GM19043 (cell line): ENCODE measurements around the gene MYADML2.

Experiments used
- ATAC-seq: cut with Tn5 transposase; IDR thresholded peaks from one replicate; pipeline ENCODE4 v1.9.1; 2021; ENCODE audit warnings: low read depth; ENCODE audit not compliant: unreplicated experiment

Gene MYADML2

DNA sequence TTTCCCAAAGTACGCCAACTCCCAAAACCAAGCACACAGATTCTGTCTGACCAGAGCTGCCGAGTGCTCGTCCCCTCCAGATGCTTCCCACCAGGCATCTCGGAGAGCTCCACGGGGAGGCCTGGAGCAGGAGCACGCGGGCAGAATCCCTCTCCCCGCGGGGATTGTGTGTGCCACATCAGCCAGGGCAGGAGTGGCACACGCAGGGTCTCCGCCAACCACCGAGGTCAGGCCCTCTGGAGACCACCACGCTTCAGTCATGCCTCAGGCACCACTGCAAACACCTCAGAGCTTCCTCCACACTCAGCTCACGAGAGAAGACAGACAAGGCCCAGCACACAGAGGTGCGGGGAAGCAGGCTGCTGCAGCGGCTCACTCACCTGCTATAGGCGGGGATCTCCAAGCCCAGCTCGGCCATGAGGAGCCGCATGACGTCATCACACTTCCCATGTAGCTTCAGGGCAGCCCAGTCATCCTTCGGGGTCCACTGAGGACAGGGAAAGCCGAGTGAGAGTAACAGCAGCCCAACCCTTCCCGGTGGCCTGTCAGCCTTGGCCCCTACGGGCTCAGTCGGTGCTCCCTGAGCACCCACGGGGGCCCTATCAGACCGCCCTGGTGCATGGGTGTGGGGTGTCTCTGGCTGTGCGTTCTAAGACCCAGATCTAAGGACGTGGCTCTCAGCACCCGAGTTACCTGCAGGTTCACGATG lies 33.5 kb downstream of the MYADML2 start:
- ATAC-seq = no peak

DNA sequence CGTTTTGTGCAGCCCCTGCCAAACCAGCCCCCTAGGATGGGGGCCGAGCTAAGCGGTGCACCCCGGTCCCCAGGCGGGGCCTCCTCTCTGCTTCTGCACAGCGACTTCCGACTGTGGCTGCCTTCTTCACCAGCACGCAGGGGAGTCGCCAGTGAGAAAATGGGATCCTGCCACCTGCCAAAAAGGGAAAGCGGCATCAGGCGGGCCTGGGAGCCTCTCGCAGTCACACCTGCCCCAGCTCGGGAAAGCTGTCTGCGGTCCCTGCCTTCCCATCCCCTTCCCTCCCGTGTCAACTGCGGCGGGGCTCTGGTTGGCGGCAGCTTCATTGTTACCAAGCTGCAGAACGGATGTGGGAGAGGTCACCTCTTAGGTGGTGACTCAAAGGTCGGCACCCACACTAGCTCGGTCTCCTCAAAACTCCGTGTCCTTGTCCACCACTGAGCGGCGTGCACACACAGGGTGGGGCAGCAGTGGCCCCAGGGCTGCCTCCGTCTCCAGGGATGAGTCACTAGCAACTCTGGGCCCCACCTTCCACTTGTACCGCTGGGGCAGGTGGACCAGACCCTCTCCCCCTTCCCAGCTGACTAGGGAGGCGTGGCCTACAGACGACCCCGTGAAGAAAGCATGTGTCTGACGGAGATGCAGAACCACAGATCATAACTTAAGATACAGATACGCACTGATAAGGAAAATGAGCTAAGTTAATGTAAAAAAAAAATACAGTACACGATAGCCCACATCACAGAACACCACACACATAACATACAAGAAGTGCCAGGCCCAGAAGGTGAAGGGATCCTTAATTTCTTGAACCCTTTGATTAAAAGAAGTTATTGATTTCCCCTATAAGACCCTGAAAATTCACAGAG lies 34.4 kb downstream of the MYADML2 start:
- ATAC-seq = no peak

DNA sequence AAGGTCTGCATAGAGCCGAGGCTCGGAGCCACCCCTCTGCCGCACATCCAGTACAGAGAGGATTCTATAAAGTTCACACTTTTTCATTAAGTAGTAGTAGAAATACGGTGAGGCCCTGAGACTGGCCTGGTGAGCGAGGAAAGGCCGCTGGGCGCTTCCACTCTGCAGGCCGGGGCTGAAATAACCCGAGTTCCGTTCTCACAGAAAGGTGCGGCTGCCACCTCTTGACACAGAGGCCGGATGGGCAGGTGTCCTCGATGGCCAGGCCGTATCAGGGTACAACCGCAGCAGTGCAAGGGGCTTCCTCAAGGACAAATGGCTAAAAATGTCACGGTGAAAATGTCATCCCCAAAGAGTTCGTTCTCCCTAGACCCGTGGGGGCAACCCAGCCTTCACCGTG lies 35.1 kb downstream of the MYADML2 start:
- no peak for ATAC-seq

DNA sequence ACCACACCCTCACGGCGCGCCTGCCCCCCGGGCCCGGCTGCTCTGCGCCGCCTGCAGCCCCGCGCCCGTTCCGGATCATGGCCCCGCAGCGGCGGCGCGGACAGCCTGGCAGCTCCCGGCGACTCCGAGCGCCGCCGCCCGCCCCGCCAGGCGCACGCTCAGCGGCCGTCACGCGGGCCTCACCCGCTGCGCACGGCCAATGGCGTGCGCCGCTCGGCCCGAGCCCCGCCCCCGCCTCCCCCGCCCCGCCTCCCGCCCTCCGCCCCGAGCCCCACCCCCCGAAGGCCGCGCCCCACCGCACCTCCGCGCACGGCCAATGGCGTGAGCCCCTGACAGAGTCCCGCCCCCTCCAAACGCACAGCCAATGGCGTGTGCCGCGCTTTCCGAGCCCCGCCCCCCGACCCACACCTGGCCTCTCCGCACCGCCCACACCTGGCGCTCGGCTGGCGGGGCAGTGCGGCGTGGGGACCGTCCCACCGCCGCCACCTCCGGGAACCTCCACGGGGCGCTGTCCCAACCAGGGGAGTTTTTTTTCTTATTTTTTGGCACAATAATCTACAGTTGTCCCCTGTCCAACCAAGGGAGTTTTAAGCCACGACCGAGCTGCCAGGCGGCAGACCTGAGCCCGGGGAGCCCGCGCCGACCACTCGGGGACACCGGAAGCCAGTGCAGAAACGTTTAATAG lies 35.6 kb downstream of the MYADML2 start, which contains the start of gene PCYT2:
PCYT2 (minus strand) TSS at position 123 of the 685 bp plus-strand sequence; CDS start at position 79, 44 bp downstream.
- ATAC-seq = peak; percentile 65

DNA sequence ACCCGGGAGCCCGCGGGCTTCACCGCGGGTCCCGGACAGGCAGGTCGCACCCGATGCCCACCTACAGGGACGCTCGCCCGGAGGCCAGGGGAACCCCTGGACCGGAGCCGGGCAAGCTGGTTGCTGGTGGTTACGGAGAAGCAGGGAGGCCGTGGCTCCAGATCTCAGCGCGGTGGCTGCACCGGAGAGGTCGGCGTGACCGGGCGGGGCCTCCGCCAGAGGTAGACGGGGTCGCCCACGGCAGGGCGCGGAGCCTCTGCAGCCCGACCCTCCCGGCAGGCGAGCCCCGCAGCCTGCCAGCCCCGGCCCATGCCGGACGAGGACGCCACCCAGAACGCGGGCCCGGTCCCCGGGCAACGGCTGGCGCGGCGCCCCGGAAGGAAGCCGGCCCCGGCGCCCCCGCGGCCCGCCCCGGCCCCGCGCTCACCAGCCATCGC lies 36.2 kb downstream of the MYADML2 start:
- ATAC-seq = peak; percentile 16

DNA sequence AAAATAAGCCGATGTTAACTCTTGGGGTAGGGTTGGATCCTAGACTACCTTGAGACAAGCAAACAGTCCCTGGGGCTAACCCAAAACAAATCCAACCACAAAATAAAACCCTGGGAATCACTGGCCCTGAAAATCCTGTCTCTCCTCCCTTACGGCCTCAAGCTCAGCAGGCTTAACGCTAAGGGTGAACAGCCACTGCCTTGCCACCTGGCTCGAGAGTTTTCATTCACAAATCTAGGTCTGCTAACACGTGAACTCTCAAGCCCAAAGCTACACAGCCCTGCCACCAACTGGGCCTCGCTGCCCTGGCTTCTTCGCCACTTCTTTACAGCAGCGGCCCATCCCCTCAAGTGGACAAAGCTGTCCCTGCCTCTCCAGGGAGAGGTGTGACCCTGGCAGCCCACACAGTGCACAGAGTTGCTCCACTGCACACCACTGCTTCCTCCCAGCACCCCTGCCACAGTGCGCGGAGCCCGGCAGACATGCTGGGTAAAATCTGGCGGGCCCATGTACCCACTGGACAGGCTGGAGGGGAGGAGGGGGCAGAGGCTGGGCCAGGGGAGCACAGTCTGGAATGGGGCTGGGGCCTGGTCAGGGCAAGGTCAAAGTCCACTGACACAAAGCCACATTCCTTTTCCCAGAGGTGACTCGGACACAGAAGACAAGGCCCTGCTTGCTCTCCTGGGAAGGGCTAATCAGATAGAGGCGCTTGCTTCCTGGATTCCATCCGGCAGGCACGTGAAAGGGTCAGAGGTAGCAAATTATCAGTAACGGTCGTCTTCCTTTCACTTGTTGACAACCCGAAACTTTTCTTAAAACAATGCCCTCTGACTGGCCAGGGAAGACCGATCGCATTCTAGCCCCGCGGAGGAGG lies 36.8 kb downstream of the MYADML2 start:
- no peak for ATAC-seq

DNA sequence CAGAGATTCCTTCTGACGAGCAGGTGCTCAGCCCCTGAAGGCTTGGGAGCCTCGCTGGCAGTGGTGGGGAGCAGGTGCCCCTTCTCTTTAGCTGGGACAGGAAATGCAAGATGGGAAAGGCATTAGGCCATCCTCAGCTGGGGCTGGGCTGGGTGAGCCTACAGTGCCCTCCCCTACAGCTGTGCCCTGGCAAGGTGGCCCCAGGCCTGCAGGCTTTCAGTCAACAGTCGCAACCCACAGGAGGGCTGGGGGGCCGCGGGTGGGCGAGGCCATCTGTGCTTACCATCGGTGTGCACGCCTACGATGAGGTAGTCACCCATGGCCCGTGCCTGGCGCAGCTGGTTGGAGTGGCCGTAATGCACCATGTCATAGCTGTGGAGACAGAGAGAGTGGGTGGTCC lies 37.8 kb downstream of the MYADML2 start:
- no peak for ATAC-seq

DNA sequence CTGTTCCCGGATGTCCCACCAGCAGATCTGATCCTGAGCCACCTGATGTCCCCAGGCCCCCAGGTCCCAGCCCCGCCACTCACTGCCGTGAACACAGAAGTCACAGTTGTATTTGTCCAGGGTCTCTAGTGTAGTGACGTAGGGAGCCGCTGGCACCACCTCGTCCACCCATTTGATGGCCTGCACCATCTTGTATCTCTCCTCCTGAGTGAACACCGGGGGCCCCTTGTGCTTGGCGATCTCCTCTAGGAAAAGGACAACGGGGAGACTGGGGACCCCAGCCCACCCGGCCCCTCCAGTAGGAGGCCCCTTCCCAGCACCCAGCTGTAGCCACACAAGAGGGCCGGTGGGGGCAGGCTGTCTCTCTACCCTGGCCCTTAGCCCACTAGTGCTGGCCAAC lies 38.2 kb downstream of the MYADML2 start:
- ATAC-seq = no peak

DNA sequence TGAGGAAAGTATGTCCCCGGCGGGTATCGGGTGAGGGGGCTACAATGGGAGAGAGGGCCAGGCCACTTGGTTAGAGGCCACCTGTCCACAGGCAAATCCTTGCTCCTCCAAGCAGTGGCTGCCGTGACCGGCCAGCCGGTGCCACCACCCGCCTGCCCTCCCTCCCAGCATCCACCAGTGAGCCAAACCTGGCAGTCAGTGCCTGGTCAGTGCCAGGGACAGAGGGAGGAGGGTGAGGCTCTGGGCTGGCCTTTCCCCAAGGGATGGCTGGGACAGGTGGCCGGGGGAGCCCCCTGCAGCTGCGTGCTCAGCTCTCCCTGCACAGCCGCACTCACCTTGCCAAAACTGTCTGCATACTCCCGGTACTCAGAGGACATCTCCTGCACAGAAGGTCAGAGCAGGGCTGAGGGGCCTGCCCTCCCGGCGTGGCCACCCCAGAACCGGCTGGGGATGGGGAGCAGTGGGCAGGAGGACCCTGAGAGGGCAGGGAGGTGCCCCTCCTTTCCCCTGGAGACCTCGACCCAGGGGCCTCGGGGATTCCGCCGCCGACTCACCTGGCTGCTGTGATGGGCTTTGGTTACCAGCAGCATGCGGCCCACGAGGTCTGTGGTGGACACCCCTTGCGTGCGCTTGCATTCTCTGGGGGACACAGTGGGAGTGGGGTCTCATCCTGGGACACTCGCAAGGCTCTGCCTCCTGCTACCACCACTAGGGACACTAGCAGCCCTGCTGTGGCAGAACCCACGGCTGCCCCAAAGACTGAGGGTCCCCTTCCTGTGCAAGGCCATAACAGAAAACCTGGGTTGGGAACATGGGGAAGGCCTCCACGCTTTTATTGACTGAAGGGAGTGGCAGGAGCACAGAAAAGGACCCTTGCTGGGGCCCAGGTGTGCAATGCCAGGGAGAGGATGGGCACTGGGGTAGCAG lies 39.6 kb downstream of the MYADML2 start:
- ATAC-seq = no peak

DNA sequence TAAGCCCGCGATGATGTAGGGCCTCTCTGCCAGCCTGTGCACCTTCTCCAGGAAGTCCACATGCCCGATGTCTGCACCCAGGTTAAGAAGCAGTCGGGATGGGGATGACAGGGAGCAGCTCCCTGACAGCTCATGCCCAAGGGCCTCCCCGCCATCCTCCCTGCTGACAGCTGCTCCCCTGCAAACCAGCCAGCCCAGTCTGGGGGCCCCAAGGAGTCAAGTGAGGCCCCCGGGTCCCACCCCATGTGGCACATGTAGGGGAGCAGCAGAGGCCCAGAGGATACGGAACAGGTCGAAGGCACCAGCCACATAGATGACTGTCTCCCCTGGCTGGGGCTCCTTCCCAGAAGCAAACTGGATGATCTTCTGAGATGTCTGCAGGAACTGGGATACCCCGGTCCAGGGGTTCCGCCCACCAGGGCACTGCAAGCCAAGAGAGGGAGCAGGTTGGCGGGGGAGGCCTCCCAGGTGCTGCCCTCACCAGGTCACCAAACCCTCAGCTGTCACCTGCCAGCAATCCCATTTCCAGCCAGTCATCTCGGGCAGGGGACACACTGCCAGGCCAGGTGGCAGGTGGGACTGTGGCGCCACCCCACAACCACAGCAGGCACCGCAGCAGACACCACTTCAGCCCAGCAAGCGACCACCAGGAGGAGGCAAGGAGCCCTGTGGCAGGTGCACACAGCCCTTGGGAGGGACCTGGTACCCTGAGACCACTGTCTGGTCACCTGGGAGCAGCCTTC lies 40.4 kb downstream of the MYADML2 start:
- ATAC-seq = no peak

DNA sequence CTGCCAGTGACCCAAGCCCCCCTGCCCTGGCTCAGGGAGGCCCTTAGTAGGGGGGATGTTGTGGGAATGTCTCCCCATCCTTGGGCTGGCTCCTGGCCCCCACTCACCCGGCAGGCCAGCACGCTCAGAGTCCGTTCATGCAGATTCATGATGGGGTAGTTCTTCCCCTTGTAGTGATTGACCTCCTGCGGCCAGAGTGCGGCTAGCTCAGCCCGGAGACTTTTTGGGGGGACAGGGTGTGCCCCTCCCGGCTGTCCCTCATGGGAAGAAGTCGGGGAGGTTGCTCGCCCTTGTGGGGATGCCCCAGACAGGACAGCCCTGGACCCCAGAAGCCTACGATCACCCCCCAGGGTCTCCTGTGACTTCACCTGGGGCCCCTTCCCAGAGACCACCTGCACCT lies 41.0 kb downstream of the MYADML2 start:
- ATAC-seq = no peak

DNA sequence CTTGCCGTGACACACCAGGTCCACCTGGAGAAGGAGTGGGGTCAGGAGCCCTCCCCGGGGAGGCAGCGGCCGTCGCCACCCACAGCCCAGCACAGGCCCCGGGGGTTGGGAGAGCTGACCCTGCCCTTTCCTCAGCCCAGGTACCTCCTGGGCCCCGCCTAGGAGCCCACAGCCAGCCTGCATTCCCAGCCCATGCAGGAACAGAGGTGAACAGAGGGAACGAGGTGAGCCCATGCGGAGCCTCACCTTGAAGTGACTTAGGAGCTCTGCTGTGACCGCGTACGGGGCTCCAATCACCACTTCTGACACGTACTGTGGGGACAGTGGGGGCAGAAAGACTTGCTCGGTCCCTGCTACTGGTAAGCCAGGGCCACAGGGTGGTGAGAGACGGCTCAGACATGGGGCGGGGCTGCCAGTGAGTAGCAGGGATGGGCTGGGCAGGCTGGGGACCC lies 41.6 kb downstream of the MYADML2 start:
- no peak for ATAC-seq

DNA sequence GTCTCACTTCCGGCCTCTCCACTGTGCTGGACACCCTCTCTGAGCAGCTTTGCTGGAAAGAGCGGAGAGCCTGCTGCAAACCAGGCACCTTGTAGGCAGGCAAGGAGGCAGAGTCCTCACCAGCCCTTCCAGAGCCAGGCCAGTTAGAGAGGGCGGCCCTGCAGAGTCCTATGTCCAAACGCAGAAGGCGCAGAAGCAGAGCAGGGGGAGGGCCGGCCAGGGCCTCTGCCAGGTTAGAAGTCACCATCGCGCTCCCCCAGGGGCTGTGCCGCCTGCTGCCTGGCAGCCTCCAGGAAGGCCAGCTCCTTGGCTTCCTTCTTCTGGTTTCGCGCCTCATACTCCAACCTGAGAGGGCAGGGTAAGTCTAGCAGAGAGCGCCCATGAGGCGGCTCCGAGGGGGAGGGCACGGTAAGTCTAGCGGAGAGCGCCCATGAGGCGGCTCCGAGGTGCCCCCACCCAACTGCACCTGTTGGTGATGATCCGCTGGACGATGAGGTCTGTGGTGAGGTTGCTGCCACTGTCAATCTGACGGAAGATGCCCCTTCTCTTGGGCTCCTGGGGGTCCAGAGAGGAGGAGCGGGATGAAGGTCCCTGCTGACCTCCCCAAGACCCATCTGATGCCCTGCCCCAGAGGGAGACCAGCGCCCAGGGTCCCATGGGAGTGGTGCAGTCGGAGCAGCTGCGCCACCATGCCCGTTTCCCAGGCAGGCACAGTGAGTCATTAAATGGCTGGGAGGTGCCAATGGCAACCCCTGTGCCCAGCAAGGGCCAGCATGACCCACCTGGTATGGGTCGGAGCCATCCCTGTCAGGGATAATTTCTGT lies 42.2 kb downstream of the MYADML2 start:
- ATAC-seq = no peak

DNA sequence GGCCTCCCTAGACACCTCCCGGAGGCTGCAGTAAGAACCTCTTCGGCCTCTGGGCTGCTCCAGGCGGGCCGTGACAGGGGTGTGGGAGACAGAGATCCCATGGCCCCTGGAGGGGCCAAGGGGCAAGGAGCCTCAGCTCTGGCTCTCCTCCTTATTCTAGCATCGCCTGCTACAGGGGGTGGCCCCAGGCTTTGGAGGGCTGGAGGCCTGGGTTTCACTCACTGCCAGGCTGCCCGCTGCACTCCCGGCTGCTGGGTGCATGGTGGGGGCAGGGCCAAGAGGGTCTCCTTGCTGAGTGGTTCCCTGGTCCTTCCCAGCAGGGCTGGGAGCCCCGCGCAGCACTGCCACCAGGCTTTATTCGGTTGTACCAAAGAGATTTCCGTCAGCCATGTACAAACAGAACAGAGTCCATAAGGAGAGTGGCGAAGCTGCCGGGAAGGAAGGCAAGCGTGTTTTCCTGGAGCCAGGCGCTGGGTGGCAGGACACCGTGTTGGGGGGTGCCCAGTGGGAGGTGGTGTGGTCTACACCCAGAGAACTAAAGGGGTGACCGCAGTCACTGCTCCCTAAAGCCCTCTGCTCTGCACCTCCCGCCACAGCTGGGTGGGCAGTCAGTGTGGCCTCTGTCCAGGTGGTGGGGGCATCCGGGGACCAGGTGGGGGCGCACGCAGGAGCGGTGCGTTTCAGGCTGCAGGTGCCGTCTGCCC lies 43.0 kb downstream of the MYADML2 start:
- no peak for ATAC-seq

DNA sequence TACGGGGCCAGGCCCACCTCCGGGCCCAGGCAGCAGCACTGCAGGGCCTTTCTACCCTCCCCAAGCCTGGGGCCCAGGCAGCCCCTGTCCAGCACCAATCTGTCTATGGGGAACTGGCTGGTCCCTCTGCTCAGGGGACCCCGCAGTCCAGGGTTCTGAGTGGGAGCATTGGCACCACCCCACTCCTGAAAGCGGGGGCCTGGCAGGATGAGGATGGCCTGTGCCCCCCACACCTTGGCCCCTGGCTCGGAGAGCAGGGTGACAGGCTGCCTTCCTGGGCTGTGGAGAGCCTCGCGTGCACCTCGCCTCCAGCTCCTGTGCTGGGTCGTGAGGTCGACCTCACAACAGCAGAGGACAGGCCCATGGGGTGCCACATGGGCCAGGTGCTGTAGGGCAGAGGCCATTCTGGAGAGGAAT lies 43.6 kb downstream of the MYADML2 start:
- ATAC-seq = no peak

DNA sequence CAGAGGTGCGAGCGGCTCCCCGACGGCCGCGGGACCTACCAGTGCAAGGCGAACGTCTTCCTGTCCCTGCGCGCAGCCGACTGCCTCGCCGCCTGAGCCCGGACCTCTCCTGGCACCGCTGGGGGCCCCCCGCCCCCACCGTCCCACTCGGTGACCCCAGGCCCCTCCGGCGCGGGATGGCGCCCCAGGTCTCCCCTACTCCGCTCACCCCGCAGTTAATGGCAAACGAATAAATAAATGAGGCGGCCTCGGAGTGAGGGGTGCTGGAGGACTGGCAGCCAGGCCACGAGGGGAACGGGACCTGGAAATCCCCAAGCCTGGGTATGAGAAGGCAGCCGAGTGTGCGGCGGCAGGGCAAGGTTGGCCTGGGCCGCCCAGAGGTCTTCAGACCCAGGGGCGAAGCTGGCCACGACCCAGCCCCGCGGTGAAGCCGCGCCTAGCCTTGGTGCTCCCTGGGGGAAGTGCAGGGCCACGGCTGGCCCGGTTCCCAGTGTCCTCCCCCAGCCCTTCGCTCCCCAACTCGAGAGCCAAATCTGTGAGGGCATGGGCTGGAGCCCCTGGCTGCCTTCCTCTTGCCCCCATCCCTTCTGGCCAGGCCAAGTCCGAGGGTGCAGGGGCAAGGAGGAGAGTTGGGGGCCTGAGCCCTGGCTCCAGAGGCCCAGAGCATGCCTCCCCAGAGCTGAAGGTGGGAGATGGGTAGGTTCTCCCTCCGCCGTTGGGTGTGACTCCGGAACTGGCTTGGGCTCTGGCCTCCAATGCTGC lies 44.2 kb downstream of the MYADML2 start:
- ATAC-seq = no peak
